Cardiac muscle cell (in vitro differentiated cells and primary cell): Measurements from ENCODE around the gene CDIP1. TPM values are rescaled to one million over a fixed set of nuclear protein-coding genes. Genes with fewer than 3 reads are reported as not detected.

Experiments used
- DNase-seq, 2 donors: peaks; one replicate each; pipeline versions ENCODE4 v3.0.0 to v3.0.0-alpha.2; 2010 to 2017; ENCODE audit warnings: low read depth in 1 of 2, low spot score in 1 of 2
- H3K27ac ChIP-seq: fragments of 200-600 bp; sonication (generic); 2 replicates; pipeline ENCODE4 v1.5.1; 2016
- H3K27me3 ChIP-seq: fragments of 200-600 bp; sonication (generic); 2 replicates; pipeline ENCODE4 v1.6.0; 2016; ENCODE audit warnings: control low read depth
- H3K36me3 ChIP-seq: fragments of 200-600 bp; sonication (generic); 2 replicates; pipeline ENCODE4 v1.5.1; 2016; ENCODE audit warnings: control low read depth
- H3K4me1 ChIP-seq: fragments of 200-600 bp; sonication (generic); 2 replicates; pipeline ENCODE4 v1.8.1; 2017; ENCODE audit warnings: low read depth, mild to moderate bottlenecking, mixed run types
- H3K4me3 ChIP-seq: fragments of 200-600 bp; sonication (generic); 2 replicates; pipeline ENCODE4 v1.5.1; 2016; ENCODE audit warnings: mild to moderate bottlenecking
- H3K9me3 ChIP-seq: fragments of 200-600 bp; sonication (generic); 2 replicates; pipeline ENCODE4 v1.5.1; 2017; ENCODE audit warnings: low read depth, mild to moderate bottlenecking, control low read depth
- polyA plus RNA-seq: library from polyadenylated mRNA; unstranded; fragments of >200 nt; fragmentation: Nextera tagmentation; extraction: Ambion mirVana; gene quantifications from 2 replicates; pipeline ENCODE4 v1.2.1, GENCODE V29; 2016
- total RNA-seq: library from RNA; depleted of rRNA; stranded (reverse); fragments of >200 nt; gene quantifications from 2 replicates; pipeline ENCODE4 v1.2.3, GENCODE V29; 2016
- TF ChIP-seq, protein P1 (sequence below): IDR thresholded peaks from 2 replicates; pipeline ENCODE4 v1.5.1; 2012; ENCODE audit warnings: low read depth, mild to moderate bottlenecking, low read length

Gene CDIP1
- total and polyA plus RNA-seq, 2 experiments from 2014 or later = 55.8 to 87.6 TPM

DNA sequence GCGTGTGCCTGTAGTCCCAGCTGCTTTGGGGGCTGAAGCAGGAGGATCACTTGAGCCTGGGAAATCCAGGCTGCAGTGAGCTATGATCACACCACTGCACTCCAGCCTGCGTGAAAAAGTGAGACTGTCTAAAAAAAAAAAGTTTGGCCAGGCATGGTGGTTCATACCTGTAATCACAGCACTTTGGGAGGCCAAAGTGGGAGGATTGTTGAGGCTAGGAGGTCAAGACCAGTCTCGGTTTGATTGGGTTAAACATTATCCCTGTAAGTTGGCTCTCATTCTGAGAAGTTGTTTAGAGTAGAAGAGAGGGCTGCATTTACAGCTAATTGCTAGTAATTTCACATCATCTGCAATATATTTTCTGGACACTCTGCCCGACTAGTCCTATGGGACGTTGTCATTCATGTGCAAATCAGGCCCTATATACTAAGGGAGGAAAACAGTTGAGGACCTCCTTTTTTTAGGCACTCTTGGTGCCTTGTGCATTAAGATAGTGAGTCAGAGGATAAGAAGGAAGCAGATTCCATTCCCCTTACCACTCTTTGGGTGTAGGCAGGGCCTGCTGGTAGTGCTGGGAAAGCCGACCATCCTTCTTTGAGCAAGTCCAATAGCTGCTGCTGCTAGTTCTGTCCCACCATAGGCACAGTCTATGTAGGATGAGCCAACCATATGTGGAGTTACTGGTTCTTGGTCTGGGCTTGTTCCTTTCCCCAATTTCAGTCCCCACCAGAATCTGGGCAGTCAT, 43.7 kb downstream of the CDIP1 start:
- H3K4me3 ChIP-seq = no peak overlapping the region
- no peaks in the 10 kb centered on the region for H3K36me3 ChIP-seq
- DNase-seq = peak in 1 of 2 donors; percentile 68
- TF ChIP-seq, protein P1, sequence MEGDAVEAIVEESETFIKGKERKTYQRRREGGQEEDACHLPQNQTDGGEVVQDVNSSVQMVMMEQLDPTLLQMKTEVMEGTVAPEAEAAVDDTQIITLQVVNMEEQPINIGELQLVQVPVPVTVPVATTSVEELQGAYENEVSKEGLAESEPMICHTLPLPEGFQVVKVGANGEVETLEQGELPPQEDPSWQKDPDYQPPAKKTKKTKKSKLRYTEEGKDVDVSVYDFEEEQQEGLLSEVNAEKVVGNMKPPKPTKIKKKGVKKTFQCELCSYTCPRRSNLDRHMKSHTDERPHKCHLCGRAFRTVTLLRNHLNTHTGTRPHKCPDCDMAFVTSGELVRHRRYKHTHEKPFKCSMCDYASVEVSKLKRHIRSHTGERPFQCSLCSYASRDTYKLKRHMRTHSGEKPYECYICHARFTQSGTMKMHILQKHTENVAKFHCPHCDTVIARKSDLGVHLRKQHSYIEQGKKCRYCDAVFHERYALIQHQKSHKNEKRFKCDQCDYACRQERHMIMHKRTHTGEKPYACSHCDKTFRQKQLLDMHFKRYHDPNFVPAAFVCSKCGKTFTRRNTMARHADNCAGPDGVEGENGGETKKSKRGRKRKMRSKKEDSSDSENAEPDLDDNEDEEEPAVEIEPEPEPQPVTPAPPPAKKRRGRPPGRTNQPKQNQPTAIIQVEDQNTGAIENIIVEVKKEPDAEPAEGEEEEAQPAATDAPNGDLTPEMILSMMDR = no peak
- no peak overlapping the region for H3K27ac ChIP-seq
- no peaks in the 10 kb centered on the region for H3K27me3 ChIP-seq
- H3K4me1 ChIP-seq = peaks cover under 1% of the 10 kb centered on the region
- no peaks in the 10 kb centered on the region for H3K9me3 ChIP-seq

DNA sequence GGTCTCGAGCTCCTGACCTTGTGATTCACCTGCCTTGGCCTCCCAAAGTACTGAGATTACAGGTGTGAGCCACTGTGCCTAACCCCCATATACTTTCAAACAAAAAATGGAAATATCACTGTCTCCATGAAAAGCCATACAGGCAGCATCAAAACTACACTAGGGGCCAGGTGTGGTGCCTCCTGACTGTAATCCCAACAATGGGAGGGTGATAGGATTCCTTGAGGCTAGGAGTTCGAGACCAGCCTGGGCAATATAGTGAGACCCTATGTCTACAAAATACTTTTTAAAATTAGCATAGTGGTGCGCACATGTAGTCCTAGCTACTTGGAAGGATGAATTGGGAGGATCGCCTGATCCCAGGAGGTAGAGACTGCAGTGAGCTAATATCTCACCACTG, 46.7 kb downstream of the CDIP1 start:
- Histone ChIP-seq H3K27ac (no peak overlapping the region), H3K36me3 (no peaks in the 10 kb centered on the region), H3K4me1 (peaks cover 1% of the 10 kb centered on the region), H3K27me3 (no peaks in the 10 kb centered on the region), H3K4me3 (no peak overlapping the region), H3K9me3 (no peaks in the 10 kb centered on the region)
- TF ChIP-seq, protein P1 = no peak
- no peak for DNase-seq

DNA sequence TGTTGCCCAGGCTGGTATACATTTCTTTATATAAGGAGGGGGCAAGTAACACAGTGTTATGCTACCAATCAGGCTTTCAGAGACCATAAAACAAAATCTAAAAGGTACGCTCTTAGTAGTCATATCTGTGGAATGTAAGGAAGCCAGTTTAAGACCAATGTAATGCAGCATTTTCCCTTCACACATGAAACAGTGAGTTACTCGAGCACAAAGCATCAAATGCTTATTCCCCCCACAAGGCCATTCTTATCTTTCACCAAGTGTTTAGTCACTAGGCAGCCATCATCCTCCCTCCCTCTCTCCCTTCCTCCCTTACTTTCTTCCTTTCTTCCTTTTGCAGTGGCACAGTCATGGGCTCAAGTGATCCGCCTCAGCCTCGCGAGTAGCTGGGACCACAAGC, 49.5 kb downstream of the CDIP1 start:
- Histone ChIP-seq H3K27ac (no peak overlapping the region), H3K9me3 (no peaks in the 10 kb centered on the region), H3K36me3 (peaks cover 3% of the 10 kb centered on the region), H3K4me3 (no peak overlapping the region), H3K4me1 (peaks cover 17% of the 10 kb centered on the region), H3K27me3 (no peaks in the 10 kb centered on the region)
- DNase-seq = peak in 1 of 2 donors; percentile 85
- TF ChIP-seq, protein P1 = no peak

DNA sequence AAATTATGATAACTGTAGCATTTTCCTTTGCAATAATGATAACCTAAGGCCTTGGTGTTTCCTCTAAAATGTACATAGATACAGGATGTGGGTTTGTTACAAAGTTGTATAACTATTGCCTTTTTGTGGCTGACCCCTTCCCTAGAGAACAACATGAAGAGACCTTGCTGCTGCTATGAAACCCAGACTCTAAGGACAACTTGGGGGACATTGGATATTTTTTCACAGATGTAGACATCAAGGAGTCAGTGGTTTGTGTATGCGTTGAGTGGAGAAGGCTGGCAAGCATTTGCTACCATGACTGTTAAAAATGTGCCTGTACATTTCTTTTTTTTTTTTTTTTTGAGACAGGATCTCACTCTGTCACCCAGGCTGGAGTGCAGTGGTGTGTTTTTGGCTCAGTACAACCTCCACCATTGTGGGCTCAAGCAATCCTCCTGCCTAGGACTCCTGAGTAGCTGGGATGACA, 50.0 kb downstream of the CDIP1 start:
- no peak overlapping the region for H3K27ac ChIP-seq

DNA sequence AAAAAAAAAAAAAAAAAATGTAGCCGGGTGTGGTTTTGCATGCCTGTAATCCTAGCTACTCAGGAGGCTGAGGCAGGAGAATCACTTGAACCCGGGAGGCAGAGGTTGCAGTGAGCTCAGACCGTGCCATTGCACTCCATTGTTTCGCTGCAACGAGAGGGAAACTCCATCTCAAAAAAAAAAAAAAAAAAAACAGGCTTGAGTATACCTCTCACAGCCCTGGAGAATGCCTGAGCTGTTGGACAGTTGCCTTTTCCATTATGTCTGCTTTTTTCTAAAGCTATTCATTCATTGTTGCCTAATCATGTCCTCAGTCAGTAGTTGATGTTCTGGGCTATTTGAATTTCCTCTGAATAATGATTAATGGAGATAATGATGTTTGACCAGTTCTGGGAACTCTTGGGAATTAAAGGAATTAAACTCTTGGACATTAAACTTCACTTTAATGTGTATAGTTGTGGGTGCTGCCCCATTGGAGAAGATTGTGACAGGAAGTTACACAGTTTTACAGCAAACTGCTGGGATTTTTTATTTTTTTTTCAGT, 50.5 kb downstream of the CDIP1 start:
- no peaks in the 10 kb centered on the region for H3K27me3 ChIP-seq
- H3K27ac ChIP-seq = no peak overlapping the region
- TF ChIP-seq, protein P1 = no peak
- no peaks in the 10 kb centered on the region for H3K9me3 ChIP-seq
- peaks cover 3% of the 10 kb centered on the region for H3K36me3 ChIP-seq
- DNase-seq = peak in 1 of 2 donors; percentile 92
- no peak overlapping the region for H3K4me3 ChIP-seq
- H3K4me1 ChIP-seq = peaks cover 17% of the 10 kb centered on the region

More for the DNA sequence above, 50.0 kb downstream of the CDIP1 start:
- Histone ChIP-seq H3K4me3 (no peak overlapping the region), H3K9me3 (no peaks in the 10 kb centered on the region), H3K4me1 (peaks cover 17% of the 10 kb centered on the region), H3K36me3 (peaks cover 3% of the 10 kb centered on the region), H3K27me3 (no peaks in the 10 kb centered on the region)
- TF ChIP-seq, protein P1 = no peak
- DNase-seq = peak in 1 of 2 donors; percentile 49
